Prostate gland (tissue), 2 donors: Measurements from ENCODE around the gene TMEM131L.

Experiments used
- CTCF ChIP-seq, 4 experiments: fragments of 200-600 bp in 2 of 4; fragments of 450-650 bp in 2 of 4; sonication (generic) in 2 of 4; IDR thresholded peaks; 1 replicate in 3 of 4; 2 replicates in 1 of 4; pipeline ENCODE4 v1.5.1; 2016 to 2019; ENCODE audit warnings: antibody characterized with exemption in 4 of 4, mild to moderate bottlenecking in 2 of 4, moderate library complexity in 2 of 4
- POLR2A ChIP-seq: fragments of 450-650 bp; IDR thresholded peaks from one replicate; pipeline ENCODE4 v1.6.1; 2016; ENCODE audit warnings: antibody characterized with exemption, mild to moderate bottlenecking
- POLR2AphosphoS5 ChIP-seq: sonication (generic); formaldehyde crosslinking; IDR thresholded peaks from one replicate; pipeline ENCODE4 v1.6.1; 2017; ENCODE audit warnings: antibody characterized with exemption

GRCh38 chr4:153641532-153641931, 175.4 kb downstream of the TMEM131L start:
- TF ChIP-seq CTCF (IDR thresholded peaks at IDR 0.05) (no peak), POLR2AphosphoS5 (no peak), POLR2A (no peak)
